Sigmoid colon (tissue), 7 donors: Measurements from ENCODE around the gene BFAR. TPM values are rescaled to one million over a fixed set of nuclear protein-coding genes. Genes with fewer than 3 reads are reported as not detected.

Experiments used
- DNase-seq: peaks from one replicate; pipeline ENCODE4 v3.0.0-alpha.2; 2019
- H3K27ac ChIP-seq, 4 donors: fragments of 200-600 bp; sonication (generic); one replicate each; pipeline ENCODE4 v1.5.1; 2016 to 2019; ENCODE audit warnings: mild to moderate bottlenecking in 1 of 4
- H3K27me3 ChIP-seq, 3 donors: fragments of 200-600 bp; sonication (generic); one replicate each; pipeline ENCODE4 v1.5.1; 2019; ENCODE audit warnings: mild to moderate bottlenecking in 1 of 3
- H3K36me3 ChIP-seq, 4 donors: fragments of 200-600 bp; sonication (generic); one replicate each; pipeline ENCODE4 v1.5.1; 2016 to 2019
- H3K4me1 ChIP-seq, 4 donors: fragments of 200-600 bp; sonication (generic); one replicate each; pipeline ENCODE4 v1.5.1; 2017 to 2019
- H3K4me3 ChIP-seq, 4 donors: fragments of 200-600 bp; sonication (generic); one replicate each; pipeline ENCODE4 v1.5.1; 2017 to 2019; ENCODE audit warnings: mild to moderate bottlenecking in 2 of 4, moderate library complexity in 1 of 4
- H3K9me3 ChIP-seq, 4 donors: fragments of 200-600 bp in 3 of 4; sonication (generic) in 3 of 4; one replicate each; pipeline versions ENCODE4 v1.5.1 to v1.6.1; 2013 to 2019
- CTCF ChIP-seq, 4 experiments: fragments of 450-650 bp in 3 of 4; fragments of 200-600 bp in 1 of 4; IDR thresholded peaks; one replicate each; pipeline ENCODE4 v1.5.1; 2016 to 2019; ENCODE audit warnings: antibody characterized with exemption in 4 of 4, mild to moderate bottlenecking in 3 of 4, moderate library complexity in 2 of 4
- EP300 ChIP-seq, 4 donors: sonication (generic); formaldehyde crosslinking; IDR thresholded peaks; one replicate each; pipeline ENCODE4 v1.6.1; 2017; ENCODE audit warnings: antibody characterized with exemption in 4 of 4
- POLR2A ChIP-seq, 2 donors: fragments of 450-650 bp; IDR thresholded peaks; one replicate each; pipeline ENCODE4 v1.6.1; 2016; ENCODE audit warnings: antibody characterized with exemption in 2 of 2, mild to moderate bottlenecking in 2 of 2, moderate library complexity in 2 of 2
- POLR2AphosphoS5 ChIP-seq, 4 donors: sonication (generic); formaldehyde crosslinking; IDR thresholded peaks; one replicate each; pipeline ENCODE4 v1.6.1; 2017; ENCODE audit warnings: antibody characterized with exemption in 4 of 4
- WGBS, 2 donors: extraction: QIAGEN DNeasy Blood & Tissue Kit; methylation state at CpG; one replicate each; pipeline ENCODE4 v1.1.7; 2013; 5-methylcytosine and 5-hydroxymethylcytosine counted together
- intact Hi-C: fragments of 100-400 bp; cut with DNase I; formaldehyde crosslinking; loops from one replicate; pipeline ENCODE4 v1.15.1; 2023
- polyA plus RNA-seq, 3 donors: library from polyadenylated mRNA; stranded (reverse); fragments of 200-250 nt; gene quantifications; one replicate each; pipeline ENCODE4 v1.2.3, GENCODE V29; 2013
- total RNA-seq, 4 donors: library from RNA; depleted of rRNA; stranded (reverse); fragments of >200 nt; gene quantifications; one replicate each; pipeline ENCODE4 v1.1.0, GENCODE V29; 2016
- donor health status: healthy with polysubstance abuse.
- donor health status: Bipolar disorder and iron deficiency.
- donor health status: healthy.

BFAR gene
- total and polyA plus RNA-seq, 7 donors, result 38.1 to 64.9 (median 52.3) TPM

- whole genome bisulfite sequencing, 2 donors, result 92 to 93% methylated on average over 7 of the region's 7 CpGs
- Histone ChIP-seq H3K4me3 (no peak overlapping the region), H3K27me3 (no peaks in the 10 kb centered on the region), H3K9me3 (no peaks in the 10 kb centered on the region), H3K4me1 (peaks cover 0 to 8% (median 2%) of the 10 kb centered on the region in 4 donors), H3K36me3 (peaks cover 0 to 56% (median 17%) of the 10 kb centered on the region in 4 donors), H3K27ac (no peak overlapping the region)
- TF ChIP-seq POLR2AphosphoS5 (IDR thresholded peaks at IDR 0.05), result no peak
- TF ChIP-seq CTCF (IDR thresholded peaks at IDR 0.05), result no peak
- no peak for TF ChIP-seq EP300 (IDR thresholded peaks at IDR 0.05)
- intact Hi-C loops, result no loop called here
- no peak for DNase-seq
Measured at GRCh38 chr16:14641926-14642325, 9.2 kb downstream of the BFAR start.

GRCh38 chr16:14649816-14650215 lies 17.1 kb downstream of the BFAR start:
- Histone ChIP-seq H3K9me3 (no peaks in the 10 kb centered on the region), H3K27me3 (no peaks in the 10 kb centered on the region), H3K27ac (no peak overlapping the region), H3K36me3 (peaks cover 16 to 96% (median 48%) of the 10 kb centered on the region in 4 donors), H3K4me1 (no peaks in the 10 kb centered on the region), H3K4me3 (no peak overlapping the region)
- TF ChIP-seq POLR2A (IDR thresholded peaks at IDR 0.05) (no peak), EP300 (IDR thresholded peaks at IDR 0.05) (no peak), POLR2AphosphoS5 (IDR thresholded peaks at IDR 0.05) (no peak), CTCF (IDR thresholded peaks at IDR 0.05) (no peak)
- 96 to 97% methylated on average over 10 of the region's 10 CpGs for WGBS, 2 donors
- intact Hi-C loops, result no loop called here
- DNase-seq, result no peak

- Histone ChIP-seq H3K36me3 (peaks cover 16 to 94% (median 48%) of the 10 kb centered on the region in 4 donors), H3K4me1 (no peaks in the 10 kb centered on the region), H3K27ac (no peak overlapping the region), H3K9me3 (no peaks in the 10 kb centered on the region), H3K4me3 (no peak overlapping the region), H3K27me3 (no peaks in the 10 kb centered on the region)
- no peak for DNase-seq
- TF ChIP-seq EP300 (IDR thresholded peaks at IDR 0.05), result no peak
- intact Hi-C loops, result no loop called here
- 78 to 83% methylated on average over 6 of the region's 6 CpGs for WGBS, 2 donors
Measured at GRCh38 chr16:14650629-14651028, 17.9 kb downstream of the BFAR start.

GRCh38 chr16:14652726-14653125 lies 20.0 kb downstream of the BFAR start:
- no peak for DNase-seq
- intact Hi-C loops, result no loop called here
- Histone ChIP-seq H3K9me3 (no peaks in the 10 kb centered on the region), H3K4me3 (no peak overlapping the region), H3K36me3 (peaks cover 13 to 94% (median 47%) of the 10 kb centered on the region in 4 donors), H3K27me3 (no peaks in the 10 kb centered on the region), H3K4me1 (no peaks in the 10 kb centered on the region), H3K27ac (no peak overlapping the region)
- WGBS, 2 donors, result 96 to 98% methylated on average over 2 of the region's 2 CpGs
- TF ChIP-seq POLR2AphosphoS5 (IDR thresholded peaks at IDR 0.05), result no peak
- no peak for TF ChIP-seq CTCF (IDR thresholded peaks at IDR 0.05)
- no peak for TF ChIP-seq POLR2A (IDR thresholded peaks at IDR 0.05)
- no peak for TF ChIP-seq EP300 (IDR thresholded peaks at IDR 0.05)

GRCh38 chr16:14658063-14658462 lies 25.3 kb downstream of the BFAR start:
- no peak for DNase-seq
- Histone ChIP-seq H3K4me3 (no peak overlapping the region), H3K9me3 (no peaks in the 10 kb centered on the region), H3K36me3 (peaks cover 24 to 94% (median 47%) of the 10 kb centered on the region in 4 donors), H3K4me1 (no peaks in the 10 kb centered on the region), H3K27ac (no peak overlapping the region), H3K27me3 (no peaks in the 10 kb centered on the region)
- intact Hi-C loops, result no loop called here
- TF ChIP-seq POLR2A (IDR thresholded peaks at IDR 0.05) (no peak), POLR2AphosphoS5 (IDR thresholded peaks at IDR 0.05) (no peak), EP300 (IDR thresholded peaks at IDR 0.05) (no peak), CTCF (IDR thresholded peaks at IDR 0.05) (no peak)
- 16 to 61% methylated on average over 2 of the region's 2 CpGs for WGBS, 2 donors
